ENCODE data around the gene TP53TG3F. TPM values are rescaled to one million over a fixed set of nuclear protein-coding genes. Genes with fewer than 3 reads are reported as not detected.
"Not testable (repeated sequence)": the region's sequence is repeated elsewhere in the genome, so short reads cannot be mapped to it uniquely, and the experiment has no call there.

TP53TG3F gene, protein sequence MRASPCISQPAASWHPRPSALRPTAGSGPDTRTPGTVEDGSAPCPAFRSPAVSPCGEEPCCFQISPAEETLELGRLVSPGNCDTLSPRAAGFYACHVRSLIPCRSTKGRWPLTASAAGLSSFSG
- polyA plus RNA-seq (ENCODE audit: insufficient read length in 3 of 3): not detected
- long read RNA-seq, donor 1: 0 reads
- long read RNA-seq, donor 2: 0 reads
- long read RNA-seq, donor 3: 0 reads
- long read RNA-seq, donor 4: 0 reads
- long read RNA-seq, donor 5: 0 reads
- long read RNA-seq, donor 6: 0 reads
- long read RNA-seq, donor 7: 0 reads
- long read RNA-seq, donor 8: 0 reads
- long read RNA-seq, donor 9: 0 reads
- long read RNA-seq, donor 10: 0 reads
- long read RNA-seq, donor 11: 0 reads
- long read RNA-seq, donor 12: 0 reads
- long read RNA-seq, donor 13: 0 reads
- long read RNA-seq, donor 14: 0 reads
- long read RNA-seq, donor 15: 0 reads
- long read RNA-seq, donor 16: 0 reads

- not testable (repeated sequence) for DNase-seq (ENCODE audit: extremely low read depth in 1 of 11, low read depth in 9 of 11, low spot score in 4 of 11)
Measured at GRCh38 chr16:33459312-33459711, at the start of gene TP53TG3F. Gene TP53TG3F (plus strand): TSS chr16:33459612. CDS start chr16:33459680, 68 bp downstream.

DNA sequence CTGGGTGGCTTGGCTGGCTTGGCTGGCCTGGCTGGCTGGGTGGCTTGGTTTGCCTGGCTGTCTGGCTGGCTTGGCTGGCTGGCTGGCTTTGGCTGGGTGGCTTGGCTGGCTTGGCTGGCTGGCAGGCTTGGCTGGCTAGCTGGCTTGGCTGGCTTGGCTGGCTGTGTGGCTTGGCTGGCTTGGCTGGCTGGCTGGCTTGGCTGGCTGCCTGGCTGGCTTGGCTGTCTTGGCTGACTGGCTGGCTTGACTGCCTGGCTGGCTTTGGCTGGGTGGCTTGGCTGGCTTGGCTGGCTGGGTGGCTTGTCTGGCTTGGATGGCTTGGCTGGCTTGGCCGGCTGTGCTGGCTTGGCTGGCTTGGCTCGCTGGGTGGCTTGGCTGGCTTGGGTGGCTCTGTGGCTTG lies 32.2 kb downstream of the TP53TG3F start:
- DNase-seq (ENCODE audit: extremely low read depth in 1 of 11, low read depth in 9 of 11, low spot score in 4 of 11): not testable (repeated sequence)

GRCh38 chr16:33507231-33507630 lies 47.8 kb downstream of the TP53TG3F start:
- not testable (repeated sequence) for DNase-seq (ENCODE audit: extremely low read depth in 1 of 11, low read depth in 9 of 11, low spot score in 4 of 11)

- DNase-seq (ENCODE audit: extremely low read depth in 1 of 11, low read depth in 9 of 11, low spot score in 4 of 11): not testable (repeated sequence)
Measured at GRCh38 chr16:33509070-33509469, 49.7 kb downstream of the TP53TG3F start.

- DNase-seq (ENCODE audit: extremely low read depth in 1 of 11, low read depth in 9 of 11, low spot score in 4 of 11): not testable (repeated sequence)
Measured at GRCh38 chr16:33509906-33510305, 50.5 kb downstream of the TP53TG3F start.

Other genes with a start within 250 kb of the TP53TG3F start
- under 1 TPM in 1 of 3 donors, not detected in 2; 0.11 TPM for gene TP53TG3E, start 155.3 kb upstream of the TP53TG3F start, polyA plus RNA-seq (ENCODE audit: insufficient read length in 3 of 3)
- gene TP53TG3B, start 98.8 kb upstream of the TP53TG3F start, polyA plus RNA-seq (ENCODE audit: insufficient read length in 3 of 3): not detected